Amygdala (tissue), 56 donors: ENCODE measurements around the gene ATXN1.
"Not testable (repeated sequence)": the region's sequence is repeated elsewhere in the genome, so short reads cannot be mapped to it uniquely, and the experiment has no call there.

Source experiments
- DNase-seq, 56 donors: peaks; one replicate each; lab custom pipeline; 2025; lab: John Stamatoyannopoulos, UW

Gene ATXN1

DNA sequence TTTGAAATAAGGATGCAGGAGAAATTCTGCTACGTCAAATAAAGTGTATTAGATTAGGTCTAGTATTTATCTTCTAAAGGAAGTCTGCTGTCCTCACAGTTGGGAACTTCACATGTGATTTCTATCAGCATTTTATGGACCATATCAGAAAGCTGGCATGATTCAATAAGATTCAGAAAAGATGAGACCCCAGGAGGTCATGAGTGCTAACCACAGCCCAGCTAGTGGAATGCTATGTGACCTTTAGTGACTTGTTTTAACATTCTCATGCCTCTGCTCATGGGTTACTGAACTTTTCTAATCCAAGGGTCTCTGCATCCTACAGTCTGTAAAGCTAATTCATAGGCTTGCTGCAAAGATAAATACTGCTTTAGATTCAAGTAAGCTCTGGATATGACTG, 372.8 kb downstream of the ATXN1 start:
- DNase-seq, result no peak

- DNase-seq, result no peak
These were observed 375.2 kb downstream of the ATXN1 start for GRCh38 chr6:16386057-16386456.

DNA sequence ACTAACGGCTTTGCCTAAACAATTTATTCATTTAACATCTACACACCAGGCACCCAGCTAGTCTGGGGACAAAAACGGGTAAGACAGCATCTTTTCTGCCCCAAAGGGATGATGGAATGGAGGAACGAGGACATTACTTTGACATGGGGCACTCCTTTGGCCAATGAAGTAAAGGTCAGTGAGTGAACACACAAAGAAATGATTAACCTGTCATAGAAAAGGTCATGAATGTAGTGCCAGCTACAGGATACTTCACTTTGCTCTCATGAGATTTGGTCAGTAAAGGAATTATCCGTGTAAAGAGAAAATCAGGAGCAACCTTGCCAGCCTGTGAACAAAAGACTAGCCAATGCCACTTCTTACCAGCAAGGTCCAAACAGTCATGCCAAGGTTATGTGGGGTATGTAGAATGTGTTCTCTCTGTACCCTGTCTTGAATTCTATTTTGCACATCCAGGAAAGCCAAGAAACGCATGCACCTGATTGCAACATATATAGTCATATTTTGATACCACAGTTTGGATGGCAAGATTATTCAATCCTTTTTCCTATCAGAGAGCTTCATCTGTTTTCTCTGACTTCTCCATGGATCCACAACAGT, 377.6 kb downstream of the ATXN1 start:
- no peak for DNase-seq

DNA sequence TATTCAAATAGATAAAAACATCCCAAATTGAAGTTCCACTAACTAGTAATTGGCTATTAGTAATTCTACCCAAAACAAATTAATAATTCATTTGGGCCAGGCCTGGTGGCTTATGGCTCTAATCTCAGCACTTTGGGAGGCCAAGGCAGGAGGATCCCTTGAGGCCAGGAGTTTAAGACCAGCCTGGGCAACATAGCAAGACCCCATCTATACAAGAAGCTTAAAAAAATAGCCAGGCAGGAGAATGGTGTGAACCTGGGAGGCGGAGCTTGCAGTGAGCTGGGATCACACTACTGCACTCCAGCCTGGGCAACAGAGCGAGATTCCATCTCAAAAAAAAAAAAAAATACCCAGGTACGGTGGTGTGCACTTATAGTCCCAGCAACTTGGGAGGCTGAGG, 379.3 kb downstream of the ATXN1 start:
- DNase-seq, result not testable (repeated sequence)

GRCh38 chr6:16380220-16380809, 380.9 kb downstream of the ATXN1 start:
- DNase-seq, result peak in 1 of 56 donors; percentile 19

- DNase-seq, result not testable (repeated sequence)
These were observed 382.9 kb downstream of the ATXN1 start for GRCh38 chr6:16378360-16378759.

DNA sequence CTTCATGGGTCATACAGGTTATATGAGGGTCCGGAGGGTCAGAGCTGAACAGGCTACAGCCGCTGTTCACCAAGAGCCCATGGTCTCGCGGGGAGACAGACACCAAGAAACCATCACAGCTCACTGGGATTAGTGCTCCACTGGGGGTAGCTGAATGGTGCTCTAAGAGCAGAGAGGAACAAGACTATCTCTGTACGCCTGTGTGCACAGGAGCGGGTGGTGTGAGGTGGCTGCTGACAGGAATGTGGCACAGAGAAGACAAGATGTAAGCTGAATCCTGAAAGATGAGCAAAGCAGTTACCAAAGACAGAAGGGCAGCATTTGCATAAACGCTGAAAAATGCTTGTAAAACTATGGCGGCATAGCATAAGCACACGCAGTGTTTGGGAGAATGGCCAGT, 383.8 kb downstream of the ATXN1 start:
- DNase-seq, result no peak

GRCh38 chr6:16375843-16376242, 385.4 kb downstream of the ATXN1 start:
- DNase-seq, result no peak

- DNase-seq, result no peak
These were observed 386.1 kb downstream of the ATXN1 start for GRCh38 chr6:16375206-16375605.

DNA sequence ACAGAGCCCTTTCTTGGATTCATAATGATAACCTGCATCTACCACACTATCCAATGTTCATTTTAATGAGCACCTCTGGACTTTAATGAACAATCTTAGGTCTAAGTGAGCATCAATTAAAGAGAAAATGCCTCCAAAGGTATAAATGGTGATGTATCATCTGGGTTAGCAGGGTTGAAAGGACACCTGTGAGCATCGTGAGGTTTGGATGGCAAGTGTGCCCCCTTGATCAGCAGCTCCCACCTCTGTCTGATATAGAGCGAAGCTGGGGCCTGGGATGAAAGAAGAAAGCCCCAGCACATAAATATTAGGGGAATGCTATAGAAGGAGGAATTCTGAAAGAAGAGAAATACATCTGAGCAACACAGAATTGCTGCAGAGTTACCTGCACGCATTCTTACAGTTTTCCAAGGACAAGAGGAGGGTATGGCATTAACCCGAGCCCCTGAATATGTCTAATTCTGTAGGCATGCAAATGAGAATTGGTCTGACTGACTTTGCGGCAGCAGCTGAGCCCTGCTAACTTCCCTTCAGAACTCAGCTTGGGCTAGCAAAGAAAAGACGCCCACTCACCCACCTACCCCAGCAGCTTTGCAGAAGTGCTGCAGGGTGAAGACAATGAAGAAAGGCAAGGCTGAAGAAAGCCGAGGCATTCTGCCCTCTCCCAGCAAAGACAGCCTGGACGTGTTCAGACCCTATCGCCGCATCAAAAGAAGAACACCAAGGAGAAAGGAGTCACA, 386.6 kb downstream of the ATXN1 start:
- peak in 9 of 56 donors; percentile 5 to 25 (median 9) for DNase-seq

GRCh38 chr6:16374016-16374415, 387.2 kb downstream of the ATXN1 start:
- DNase-seq, result no peak

DNA sequence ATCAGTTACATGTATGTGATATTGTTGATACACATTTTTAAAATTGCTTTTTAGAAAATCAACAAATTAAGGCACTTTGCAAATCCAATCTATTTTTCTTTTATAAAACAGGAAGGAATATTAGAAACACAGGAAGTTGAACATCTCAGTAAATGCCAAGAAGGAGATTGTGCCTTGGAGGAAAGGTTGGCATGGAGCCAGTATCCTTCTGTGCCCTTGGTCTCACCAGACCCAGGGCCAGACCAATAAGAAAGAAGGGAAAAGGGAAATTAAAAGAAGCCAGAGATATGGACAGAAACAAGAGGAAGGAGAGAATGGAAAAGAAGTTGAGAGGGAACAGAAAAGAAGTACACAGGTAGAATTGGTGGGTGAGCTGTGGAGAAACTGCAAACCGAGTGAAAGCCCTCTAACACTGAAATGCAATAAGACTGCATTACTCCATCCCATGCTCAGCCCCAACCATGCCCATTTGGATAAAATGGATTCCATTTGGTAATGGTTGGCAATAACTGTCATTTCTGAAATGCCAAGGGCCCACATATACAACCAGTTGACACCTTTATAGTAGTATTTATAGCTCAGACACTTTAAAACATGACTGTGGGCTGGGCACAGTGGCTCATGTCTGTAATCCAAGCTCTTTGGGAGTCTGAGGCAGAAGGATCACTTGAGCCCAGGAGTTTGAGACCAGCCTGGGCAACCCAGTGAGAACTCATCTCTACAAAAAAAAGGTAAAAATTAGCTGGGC, 389.1 kb downstream of the ATXN1 start:
- DNase-seq, result no peak

DNA sequence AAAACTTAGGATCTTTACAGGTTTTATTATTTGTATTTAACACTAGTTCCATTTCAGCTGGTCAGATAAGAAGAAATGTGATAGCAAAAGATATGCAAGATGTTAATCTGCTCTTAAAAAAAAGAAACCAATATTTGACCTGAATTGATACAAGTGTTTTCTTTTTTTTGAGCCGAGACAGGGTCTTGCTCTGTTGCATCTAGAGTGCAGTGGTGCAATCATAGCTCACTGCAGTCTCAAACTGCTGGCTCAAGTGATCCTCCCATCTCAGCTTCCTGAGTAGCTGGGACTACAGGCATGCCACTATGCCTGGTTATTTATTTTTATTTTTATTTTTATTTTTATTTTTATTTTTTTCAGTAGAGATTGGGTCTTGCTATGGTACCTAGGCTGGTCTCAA, 389.9 kb downstream of the ATXN1 start:
- no peak for DNase-seq

DNA sequence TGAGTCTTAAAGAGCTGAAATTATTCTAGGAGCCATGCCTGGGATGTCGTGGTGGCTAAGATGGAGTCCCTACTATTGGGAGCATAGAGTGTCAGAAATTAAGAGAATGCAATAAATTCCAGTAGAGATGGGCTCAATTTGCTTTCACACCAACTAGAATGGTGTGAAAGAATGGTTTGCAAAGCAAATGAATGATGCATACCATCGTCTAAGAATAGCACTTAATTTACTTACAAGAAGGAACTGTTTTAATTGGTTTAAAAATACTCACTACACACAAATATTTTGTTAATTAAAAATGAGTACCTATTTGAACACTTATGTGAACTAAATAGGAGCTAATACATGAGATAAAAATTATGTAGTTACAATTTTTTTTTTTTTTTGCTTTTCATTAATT, 390.3 kb downstream of the ATXN1 start:
- DNase-seq, result no peak

DNA sequence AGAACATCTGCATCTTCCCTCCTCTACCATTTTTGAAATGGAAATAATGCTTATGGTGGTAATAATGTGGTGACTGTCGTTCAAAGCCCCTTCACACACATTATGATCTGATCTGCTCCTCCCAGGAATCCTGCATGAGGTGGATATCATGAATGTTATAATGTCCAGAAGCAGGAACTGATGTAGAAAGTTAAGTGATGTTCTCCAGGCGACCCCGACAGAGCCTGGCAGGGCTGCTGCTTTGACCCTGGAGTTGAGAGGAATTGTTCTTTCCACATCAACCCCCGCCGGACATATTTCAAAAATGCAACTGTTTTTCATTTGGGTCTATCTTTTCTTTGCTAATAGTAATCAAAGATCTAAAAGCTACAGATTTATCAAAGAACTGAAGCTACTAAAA, 391.3 kb downstream of the ATXN1 start:
- DNase-seq, result no peak

DNA sequence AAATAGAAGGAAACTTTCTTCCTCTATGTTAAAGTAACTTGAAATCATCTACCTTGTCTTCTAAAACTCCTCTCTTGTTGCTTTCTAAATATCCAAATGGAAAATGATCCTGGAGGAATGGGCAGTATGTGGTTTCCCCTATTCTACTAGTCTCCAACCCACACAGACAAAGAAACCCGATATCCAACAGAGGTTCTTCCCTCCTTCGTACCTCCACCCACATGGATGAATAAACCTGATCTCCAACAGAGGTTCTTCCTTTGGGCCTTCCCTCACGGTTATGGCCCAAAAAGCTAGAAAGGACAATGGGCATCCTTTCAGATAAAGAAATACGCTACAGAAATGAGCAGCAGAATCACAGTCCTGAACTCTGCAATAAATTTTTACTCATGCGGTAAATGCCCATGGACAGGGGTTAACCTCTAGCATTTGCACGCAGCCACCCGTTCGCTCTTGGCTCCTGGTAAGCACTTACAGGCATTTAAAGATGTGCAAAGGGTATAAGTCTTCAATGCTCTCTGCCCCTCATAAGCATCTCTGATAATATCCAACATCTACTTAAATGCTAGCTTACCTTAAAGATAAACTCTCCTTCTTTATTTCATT, 392.0 kb downstream of the ATXN1 start:
- no peak for DNase-seq

DNA sequence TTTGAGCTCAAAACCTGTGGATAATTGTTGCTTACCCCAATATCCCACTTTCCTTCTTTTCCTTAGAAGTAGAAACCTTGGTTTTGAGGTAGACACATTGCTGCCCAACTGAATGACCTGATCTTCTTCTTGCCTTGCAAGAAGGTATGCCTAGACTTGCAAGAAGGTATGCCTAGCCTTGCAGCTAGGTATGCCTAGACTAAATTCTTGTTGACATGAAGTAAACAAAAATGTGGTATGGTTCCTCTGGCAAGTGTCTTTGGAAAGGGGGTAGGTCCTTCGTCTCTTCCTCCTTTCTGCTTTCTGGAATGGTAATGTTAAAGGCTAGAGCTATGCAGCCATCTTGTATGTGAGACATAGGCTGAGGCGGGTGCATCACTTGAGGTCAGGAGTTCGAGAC, 393.7 kb downstream of the ATXN1 start:
- no peak for DNase-seq

DNA sequence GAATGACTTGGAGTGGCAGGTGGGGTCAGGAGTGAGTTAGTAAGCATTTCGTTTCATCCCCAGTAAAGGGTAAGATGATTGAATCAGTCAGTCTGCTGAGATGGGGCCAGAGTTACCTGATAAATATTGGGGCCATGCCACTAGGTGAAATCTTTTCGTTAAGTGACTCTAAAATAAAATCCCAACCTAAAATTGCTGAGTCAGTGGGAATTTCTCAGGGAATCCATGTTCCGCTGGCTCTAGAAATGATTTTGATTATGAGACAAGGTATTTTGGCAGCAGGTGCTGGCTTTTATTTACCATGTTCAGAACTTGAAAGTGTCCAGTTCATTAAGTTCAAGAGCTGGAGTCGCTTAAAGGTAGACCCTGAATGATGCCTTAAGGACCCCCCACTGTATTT, 397.5 kb downstream of the ATXN1 start:
- DNase-seq, result no peak

DNA sequence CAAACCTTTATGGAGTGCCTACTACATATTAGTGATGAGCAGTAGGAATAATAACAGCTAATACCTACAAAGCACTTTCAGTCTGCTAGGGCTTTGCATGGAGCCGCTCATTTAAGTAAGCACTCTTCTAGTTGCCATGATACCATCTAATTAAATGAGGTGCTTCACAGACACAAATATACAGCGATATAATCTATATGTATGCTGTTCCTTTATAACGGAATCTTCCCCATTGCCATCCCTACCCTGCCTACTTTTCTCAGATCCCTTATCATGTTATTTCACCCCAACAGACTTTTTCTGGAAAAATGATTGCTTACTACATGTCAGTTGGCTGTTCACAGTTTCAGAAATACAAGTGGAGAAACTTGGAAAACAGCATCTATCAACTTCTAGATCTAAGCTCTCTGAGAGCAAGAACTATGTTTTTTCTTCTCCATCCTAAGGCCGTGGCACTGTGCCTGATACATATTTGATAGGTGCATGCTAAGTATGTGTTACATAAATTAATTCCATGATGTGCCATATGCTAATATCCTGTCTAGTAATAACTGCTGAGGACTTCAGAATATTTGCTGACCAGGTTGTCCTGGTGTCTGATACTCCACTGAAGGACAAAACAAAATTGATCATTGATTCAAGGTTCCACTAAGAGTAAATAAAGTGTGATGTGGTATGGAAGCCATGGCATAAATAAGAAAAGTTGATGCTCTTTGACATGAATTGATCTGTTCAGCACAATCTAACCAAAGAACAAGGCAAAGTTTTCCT, 398.3 kb downstream of the ATXN1 start:
- no peak for DNase-seq

DNA sequence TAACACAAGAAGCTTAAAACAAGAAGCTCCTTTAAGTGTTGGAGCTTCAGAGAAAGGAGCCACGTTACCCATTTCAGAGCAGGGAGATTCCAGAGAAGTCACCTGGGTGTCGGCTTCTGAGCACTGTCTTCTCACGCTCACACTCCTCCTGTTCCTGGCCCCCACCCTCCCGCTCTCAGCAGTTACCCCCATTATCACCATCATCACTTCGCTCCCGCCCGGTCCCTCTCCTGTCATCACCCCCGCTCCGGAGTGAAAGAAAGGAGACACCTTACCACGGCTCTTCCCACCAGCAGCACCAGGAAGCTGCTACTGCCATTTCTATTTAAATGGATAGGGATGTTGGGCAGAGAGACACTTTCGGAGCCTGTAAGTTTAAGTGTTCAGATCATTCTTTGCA, 399.0 kb downstream of the ATXN1 start:
- no peak for DNase-seq
